GM12878 (cell line): Measurements from ENCODE around the gene SCN11A. TPM values are rescaled to one million over a fixed set of nuclear protein-coding genes. Genes with fewer than 3 reads are reported as not detected.

Source experiments
- ATAC-seq: fragments of 200-7000 bp; cut with Tn5 transposase; 3 replicates; pipeline ENCODE4 v1.9.1; 2020; ENCODE audit warnings: mild to moderate bottlenecking, moderate library complexity
- BruUV-seq: library from RNA; stranded (reverse); fragments of 400-500 nt; replicated peaks from 2 replicates; lab custom pipeline; 2021; lab: Mats Ljungman, UMichigan
- CTCF ChIA-PET: fragments of 300-600 bp; sonication (Branson Sonifier 250); formaldehyde crosslinking; extraction: SDS; loops from one replicate; lab custom pipeline; 2021; ENCODE audit warnings: inconsistent platforms; lab: Yijun Ruan, JAX
- POLR2A ChIA-PET: fragments of 350-600 bp; formaldehyde crosslinking; extraction: SDS; loops from one replicate; lab custom pipeline; 2021; ENCODE audit warnings: inconsistent platforms; lab: Charles Lee
- RAD21 ChIA-PET: fragments of 300-600 bp; sonication (Branson Sonifier 250); formaldehyde crosslinking; loops from one replicate; lab custom pipeline; 2023; ENCODE audit warnings: antibody characterized with exemption; ENCODE audit not compliant: unreplicated experiment; lab: Charles Lee
- SMC1A ChIA-PET: fragments of 300-600 bp; sonication (Branson Sonifier 250); formaldehyde crosslinking; loops from one replicate; lab custom pipeline; 2023; ENCODE audit not compliant: unreplicated experiment, uncharacterized antibody; lab: Charles Lee
- DNase-seq: peaks from one replicate; pipeline ENCODE4 v3.0.0-alpha.2; 2011; ENCODE audit warnings: low read depth, low spot score
- FAIRE-seq: peaks from 3 replicates; lab custom pipeline; 2011; peaks lifted over from hg19 to GRCh38; lab: Jason Lieb, UNC
- H2AFZ ChIP-seq: 2 replicates; pipeline ENCODE4 v1.6.0; 2011; ENCODE audit warnings: low read depth, low read length, control low read depth; ENCODE audit not compliant: control insufficient read depth
- H3K27ac ChIP-seq: 2 replicates; pipeline ENCODE4 v1.5.1; 2011; ENCODE audit warnings: control low read depth; ENCODE audit not compliant: control insufficient read depth, insufficient read depth
- H3K27me3 ChIP-seq, 2 experiments: replicated peaks in 1 of 2; 2 replicates each; pipeline versions ENCODE4 v1.6.0 to v1.6.1; 2011; ENCODE audit warnings: low read length in 1 of 2; ENCODE audit not compliant: control insufficient read depth in 2 of 2, insufficient read depth in 2 of 2
- H3K36me3 ChIP-seq, 2 experiments: 2 replicates each; pipeline ENCODE4 v1.5.1; 2011; ENCODE audit warnings: low read length in 1 of 2; ENCODE audit not compliant: control insufficient read depth in 2 of 2, insufficient read depth in 2 of 2
- H3K4me1 ChIP-seq: 2 replicates; pipeline ENCODE4 v1.6.1; 2011; ENCODE audit warnings: mild to moderate bottlenecking, low read length, moderate library complexity, mixed read lengths; ENCODE audit not compliant: control insufficient read depth, insufficient read depth
- H3K4me2 ChIP-seq: 2 replicates; pipeline ENCODE4 v1.6.0; 2011; ENCODE audit warnings: control low read depth; ENCODE audit not compliant: control insufficient read depth, insufficient read depth
- H3K4me3 ChIP-seq: fragments of 200-600 bp; sonication (generic); 2 replicates; pipeline ENCODE4 v1.5.1; 2016
- H3K79me2 ChIP-seq: 2 replicates; pipeline ENCODE4 v1.6.0; 2011; ENCODE audit warnings: low read length; ENCODE audit not compliant: control insufficient read depth, insufficient read depth
- H3K9ac ChIP-seq: 2 replicates; pipeline ENCODE4 v1.8.0; 2011; ENCODE audit warnings: low read length, control low read depth, mixed read lengths; ENCODE audit not compliant: control insufficient read depth, insufficient read depth
- H3K9me3 ChIP-seq: replicated peaks from 3 replicates; pipeline ENCODE4 v1.5.1; 2011; ENCODE audit warnings: mild to moderate bottlenecking, low read length; ENCODE audit not compliant: control insufficient read depth, insufficient read depth
- H4K20me1 ChIP-seq: 2 replicates; pipeline ENCODE4 v1.6.0; 2011; ENCODE audit not compliant: control insufficient read depth, insufficient read depth
- ATF7 ChIP-seq: fragments of 450-650 bp; IDR thresholded peaks from 2 replicates; pipeline ENCODE4 v1.6.1; 2016; ENCODE audit warnings: low read depth, mild to moderate bottlenecking
- CBFB ChIP-seq: IDR thresholded peaks from 2 replicates; pipeline ENCODE4 v1.6.1; 2016; ENCODE audit warnings: antibody characterized with exemption, low read depth
- CEBPZ ChIP-seq: fragments of 150-350 bp; IDR thresholded peaks from 2 replicates; pipeline ENCODE4 v1.6.1; 2016; ENCODE audit warnings: low read depth, low read length
- EZH2 ChIP-seq: IDR thresholded peaks from 2 replicates; pipeline ENCODE4 v1.6.1; 2012; ENCODE audit warnings: low read depth, mild to moderate bottlenecking, control low read depth, inconsistent platforms, low read length, borderline replicate concordance; ENCODE audit not compliant: control insufficient read depth
- GABPA ChIP-seq: IDR thresholded peaks from 2 replicates; pipeline ENCODE4 v1.6.1; 2014; ENCODE audit warnings: antibody characterized with exemption, low read depth, mild to moderate bottlenecking, inconsistent platforms
- HSF1 ChIP-seq: fragments of 150-350 bp; IDR thresholded peaks from 2 replicates; pipeline ENCODE4 v1.6.1; 2014; ENCODE audit warnings: mild to moderate bottlenecking, low read depth, low read length
- IRF4 ChIP-seq: IDR thresholded peaks from 2 replicates; pipeline ENCODE4 v1.6.1; 2011; ENCODE audit warnings: low read depth, low read length
- MTA2 ChIP-seq: fragments of 450-650 bp; IDR thresholded peaks from 2 replicates; pipeline ENCODE4 v1.6.1; 2016; ENCODE audit warnings: low read depth, mild to moderate bottlenecking, moderate library complexity
- NFIC ChIP-seq: IDR thresholded peaks from 2 replicates; pipeline ENCODE4 v1.6.1; 2012; ENCODE audit warnings: low read depth, mild to moderate bottlenecking, inconsistent platforms, low read length, moderate library complexity
- PAX5 ChIP-seq: IDR thresholded peaks from 2 replicates; pipeline ENCODE4 v1.6.1; 2011; ENCODE audit warnings: low read depth, low read length, borderline replicate concordance
- POLR2A ChIP-seq: IDR thresholded peaks from 2 replicates; pipeline ENCODE4 v1.6.1; 2011; ENCODE audit warnings: low read depth, mild to moderate bottlenecking, low read length
- SIX5 ChIP-seq: IDR thresholded peaks from 2 replicates; pipeline ENCODE4 v1.6.1; 2011; ENCODE audit warnings: mild to moderate bottlenecking, low read depth, low read length, moderate library complexity; ENCODE audit not compliant: severe bottlenecking
- SREBF1 ChIP-seq: IDR thresholded peaks from 2 replicates; pipeline ENCODE4 v1.6.1; 2012; ENCODE audit warnings: mild to moderate bottlenecking, low read length
- SREBF2 ChIP-seq: IDR thresholded peaks from 2 replicates; pipeline ENCODE4 v1.6.1; 2012; ENCODE audit warnings: mild to moderate bottlenecking, low read length
- STAT3 ChIP-seq: IDR thresholded peaks from 2 replicates; pipeline ENCODE4 v1.6.1; 2011; ENCODE audit warnings: low read depth, low read length, improper control_type of control experiment
- USF1 ChIP-seq: IDR thresholded peaks from 2 replicates; pipeline ENCODE4 v1.6.1; 2011; ENCODE audit warnings: borderline replicate concordance, low read depth, mild to moderate bottlenecking, moderate library complexity, mixed read lengths, low read length; ENCODE audit not compliant: insufficient read depth; ENCODE audit errors: extremely low read length
- YBX1 ChIP-seq: fragments of 450-650 bp; IDR thresholded peaks from 2 replicates; pipeline ENCODE4 v1.6.1; 2016; ENCODE audit warnings: antibody characterized with exemption
- ZNF217 ChIP-seq: fragments of 450-650 bp; IDR thresholded peaks from 2 replicates; pipeline ENCODE4 v1.6.1; 2017; ENCODE audit warnings: antibody characterized with exemption, mild to moderate bottlenecking
- ZNF384 ChIP-seq: IDR thresholded peaks from 2 replicates; pipeline ENCODE4 v1.6.1; 2012; ENCODE audit warnings: low read depth, mild to moderate bottlenecking, low read length, improper control_type of control experiment, borderline replicate concordance
- ZNF622 ChIP-seq: fragments of 450-650 bp; IDR thresholded peaks from 2 replicates; pipeline ENCODE4 v1.6.1; 2017; ENCODE audit warnings: mild to moderate bottlenecking, inconsistent platforms
- WGBS: methylation state at CpG from one replicate; pipeline ENCODE4 v1.1.6; 2016; ENCODE audit warnings: low lambda C conversion rate; ENCODE audit not compliant: insufficient replicate concordance, insufficient coverage; ENCODE audit errors: missing lambda C conversion rate; 5-methylcytosine and 5-hydroxymethylcytosine counted together
- in situ Hi-C: fragments of 300-500 bp; cut with MboI; formaldehyde crosslinking; loops from 9 replicates; pipeline ENCODE4 v1.14.3; 2018; ENCODE audit warnings: mixed read lengths
- intact Hi-C: fragments of 100-400 bp; cut with micrococcal nuclease; formaldehyde crosslinking; loops from one replicate; pipeline ENCODE4 v1.14.2; 2022; ENCODE audit not compliant: unreplicated experiment
- polyA plus RNA-seq, 11 experiments: library from polyadenylated mRNA; depleted of rRNA in 4 of 11; unstranded in 6 of 11; stranded (reverse) in 5 of 11; fragments of >200 nt; fragmentation: Nextera tagmentation in 4 of 11; fragmentation: Illumina TruSeq in 1 of 11; extraction: Ambion mirVana in 4 of 11; extraction: Trizol in 1 of 11; gene quantifications; 1 replicate in 1 of 11; 2 replicates in 10 of 11; pipeline versions ENCODE4 v1.2.1 to v1.2.3, GENCODE V29; 2011 to 2016; ENCODE audit warnings: inconsistent platforms in 2 of 11, missing spikeins in 2 of 11, low read depth in 1 of 11
- total RNA-seq, 4 experiments: library from RNA; depleted of rRNA in 3 of 4; stranded (reverse); fragments of >200 nt in 3 of 4; fragmentation: Illumina TruSeq in 1 of 4; extraction: Trizol in 1 of 4; gene quantifications; 2 replicates each; pipeline versions ENCODE4 v1.2.1 to v1.2.3, GENCODE V29; 2013 to 2021

Gene SCN11A
- total and polyA plus RNA-seq, 10 of the 15 experiments (the other 5 are each of a cell fraction or from before 2014, with no cell fraction given): under 0.01 to 0.14 (median 0.03) TPM; not detected in 4

- TF ChIP-seq HSF1: no peak
- no peak for TF ChIP-seq NFIC
- TF ChIP-seq YBX1: no peak
- TF ChIP-seq EZH2: no peak
- TF ChIP-seq ATF7: no peak
These were observed 36.3 kb downstream of the SCN11A start (continued) for GRCh38 chr3:39015418-39015817.

- no peaks in the 10 kb centered on the region for H3K27me3 ChIP-seq
- DNase-seq: no peak
- no peaks in the 10 kb centered on the region for H4K20me1 ChIP-seq
- H3K9ac ChIP-seq: no peak overlapping the region
- H2AFZ ChIP-seq: no peak overlapping the region
- no peak for FAIRE-seq
- no peaks in the 10 kb centered on the region for H3K79me2 ChIP-seq
- SMC1A ChIA-PET: interaction anchor here (2.5 kb wide), 1 partner anchor 14 kb away, joined by 12 read pairs; no protein-coding TSS in a partner anchor
- H3K9me3 ChIP-seq: no peaks in the 10 kb centered on the region
- no peaks in the 10 kb centered on the region for H3K4me1 ChIP-seq
- H3K4me3 ChIP-seq: no peak overlapping the region
- in situ Hi-C loops: no loop called here
- intact Hi-C loops: no loop called here
- CTCF ChIA-PET: interaction anchor here (0.6 to 6.2 kb wide), 3 partner anchors 13 to 148 kb away, joined by 3 to 62 read pairs (median 42); no protein-coding TSS in a partner anchor
- BruUV-seq: no TSS peak
- no peaks in the 10 kb centered on the region for H3K36me3 ChIP-seq
- WGBS: 6% methylated on average over 4 of the region's 4 CpGs
- ATAC-seq: no peak
- no peak overlapping the region for H3K4me2 ChIP-seq
- POLR2A ChIA-PET: no interaction called here
- RAD21 ChIA-PET: no interaction called here
- no peak overlapping the region for H3K27ac ChIP-seq
- TF ChIP-seq USF1: no peak
- TF ChIP-seq SREBF2: no peak
- TF ChIP-seq IRF4: no peak
- TF ChIP-seq POLR2A: no peak
- no peak for TF ChIP-seq CBFB
- TF ChIP-seq PAX5: no peak
- no peak for TF ChIP-seq ZNF622
- TF ChIP-seq MTA2: no peak
- no peak for TF ChIP-seq ZNF217
- TF ChIP-seq SREBF1: no peak
- no peak for TF ChIP-seq SIX5
- no peak for TF ChIP-seq NFIC
- TF ChIP-seq CEBPZ: no peak
- no peak for TF ChIP-seq ZNF384
- no peak for TF ChIP-seq STAT3
- no peak for TF ChIP-seq GABPA
These were observed 37.7 kb downstream of the SCN11A start for GRCh38 chr3:39013921-39014509.
